ENCODE measurements around the gene DUSP9. TPM values are rescaled to one million over a fixed set of nuclear protein-coding genes. Genes with fewer than 3 reads are reported as not detected.

The DUSP9 gene
- total RNA-seq, 1 experiment from 2014 or later = 12.0 TPM

DNA sequence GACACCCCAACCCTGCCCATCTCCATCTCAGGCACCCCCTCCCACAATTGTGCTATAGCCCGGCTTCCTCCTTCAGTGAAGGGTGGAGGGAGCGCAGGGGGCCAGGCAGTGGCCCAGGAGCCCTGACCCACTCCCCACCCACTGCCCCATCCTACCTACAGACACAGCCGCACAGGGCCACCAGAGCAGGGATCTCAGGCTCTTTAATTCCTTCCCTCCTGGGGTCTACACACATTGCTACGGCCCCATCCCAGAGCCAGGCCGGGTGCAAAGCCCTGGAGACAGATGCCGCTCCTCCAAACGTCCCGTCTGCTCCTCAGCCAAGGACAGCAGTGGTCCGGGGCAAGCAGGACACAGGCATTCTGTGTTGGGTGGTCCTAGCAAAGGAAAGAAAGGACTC lies 12.8 kb upstream of the DUSP9 start:
- no peaks in the 10 kb centered on the region for H3K27me3 ChIP-seq (replicated peaks; ENCODE audit: control insufficient read depth, insufficient read depth, low read length)
- BruUV-seq (replicated peaks) = no TSS peak
- H3K9me3 Mint-ChIP-seq (ENCODE audit: unreplicated experiment) = no peaks in the 10 kb centered on the region

DNA sequence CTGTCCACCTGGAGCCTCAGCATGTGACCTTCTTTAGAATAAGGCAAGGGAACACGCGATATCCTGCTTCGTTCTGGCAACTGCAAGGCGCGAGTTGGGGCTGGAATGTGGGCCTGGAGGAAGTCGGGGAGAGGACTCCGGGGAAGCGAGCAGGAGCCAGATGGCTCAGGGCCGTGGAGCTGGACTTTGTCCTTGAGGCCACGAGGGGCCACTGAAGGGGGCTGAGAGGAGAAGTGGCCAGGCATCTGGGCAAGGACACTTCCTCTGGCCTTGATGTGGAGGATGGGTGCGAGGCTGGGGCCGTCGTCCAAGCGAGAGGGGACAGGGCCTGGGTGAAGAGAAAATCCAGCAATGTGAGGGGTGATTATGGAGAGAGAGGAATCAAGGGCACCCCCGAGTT lies 12.2 kb upstream of the DUSP9 start:
- H3K27me3 Mint-ChIP-seq (ENCODE audit: insufficient read depth, unreplicated experiment) = no peaks in the 10 kb centered on the region
- ChIA-PET CTCF (no interaction called here), POLR2A (no interaction called here)
- DNase-seq = no peak
- no peaks in the 10 kb centered on the region for H3K4me1 ChIP-seq
- H3K9me3 ChIP-seq = no peaks in the 10 kb centered on the region
- H3K4me1 Mint-ChIP-seq (ENCODE audit: low read depth, unreplicated experiment) = peaks cover 10% of the 10 kb centered on the region
- no peak overlapping the region for H3K4me3 Mint-ChIP-seq (ENCODE audit: unreplicated experiment)
- H3K27ac Mint-ChIP-seq (ENCODE audit: unreplicated experiment) = no peak overlapping the region
- H3K36me3 ChIP-seq (ENCODE audit: control insufficient read depth, insufficient read depth, low read length) = no peaks in the 10 kb centered on the region
- H3K36me3 Mint-ChIP-seq (ENCODE audit: insufficient read depth, unreplicated experiment) = no peaks in the 10 kb centered on the region
- TF ChIP-seq, protein P1, sequence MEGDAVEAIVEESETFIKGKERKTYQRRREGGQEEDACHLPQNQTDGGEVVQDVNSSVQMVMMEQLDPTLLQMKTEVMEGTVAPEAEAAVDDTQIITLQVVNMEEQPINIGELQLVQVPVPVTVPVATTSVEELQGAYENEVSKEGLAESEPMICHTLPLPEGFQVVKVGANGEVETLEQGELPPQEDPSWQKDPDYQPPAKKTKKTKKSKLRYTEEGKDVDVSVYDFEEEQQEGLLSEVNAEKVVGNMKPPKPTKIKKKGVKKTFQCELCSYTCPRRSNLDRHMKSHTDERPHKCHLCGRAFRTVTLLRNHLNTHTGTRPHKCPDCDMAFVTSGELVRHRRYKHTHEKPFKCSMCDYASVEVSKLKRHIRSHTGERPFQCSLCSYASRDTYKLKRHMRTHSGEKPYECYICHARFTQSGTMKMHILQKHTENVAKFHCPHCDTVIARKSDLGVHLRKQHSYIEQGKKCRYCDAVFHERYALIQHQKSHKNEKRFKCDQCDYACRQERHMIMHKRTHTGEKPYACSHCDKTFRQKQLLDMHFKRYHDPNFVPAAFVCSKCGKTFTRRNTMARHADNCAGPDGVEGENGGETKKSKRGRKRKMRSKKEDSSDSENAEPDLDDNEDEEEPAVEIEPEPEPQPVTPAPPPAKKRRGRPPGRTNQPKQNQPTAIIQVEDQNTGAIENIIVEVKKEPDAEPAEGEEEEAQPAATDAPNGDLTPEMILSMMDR (IDR thresholded peaks at IDR 0.05; ENCODE audit: insufficient read depth in 1 of 2, low read depth in 1 of 2, low read length in 1 of 2, severe bottlenecking in 1 of 2, unreplicated experiment in 1 of 2) = no peak
- no peak overlapping the region for H3K4me3 ChIP-seq (ENCODE audit: low read depth, low read length)
- H3K27me3 ChIP-seq (replicated peaks; ENCODE audit: control insufficient read depth, insufficient read depth, low read length) = no peaks in the 10 kb centered on the region
- no peaks in the 10 kb centered on the region for H3K9me3 Mint-ChIP-seq (ENCODE audit: unreplicated experiment)
- intact Hi-C loops (cut with micrococcal nuclease; ENCODE audit: unreplicated experiment) = no loop called here
- BruUV-seq (replicated peaks) = no TSS peak

More for the DNA sequence above, 12.8 kb upstream of the DUSP9 start:
- Histone ChIP-seq H3K4me3 (ENCODE audit: low read depth, low read length) (no peak overlapping the region), H3K4me1 (no peaks in the 10 kb centered on the region), H3K36me3 (ENCODE audit: control insufficient read depth, insufficient read depth, low read length) (no peaks in the 10 kb centered on the region), H3K9me3 (no peaks in the 10 kb centered on the region)
- CTCF ChIA-PET = no interaction called here
- Mint-ChIP-seq H3K4me3 (ENCODE audit: unreplicated experiment) (no peak overlapping the region), H3K36me3 (ENCODE audit: insufficient read depth, unreplicated experiment) (no peaks in the 10 kb centered on the region), H3K27me3 (ENCODE audit: insufficient read depth, unreplicated experiment) (no peaks in the 10 kb centered on the region), H3K27ac (ENCODE audit: unreplicated experiment) (no peak overlapping the region), H3K4me1 (ENCODE audit: low read depth, unreplicated experiment) (peaks cover 10% of the 10 kb centered on the region)
- TF ChIP-seq, protein P1 (IDR thresholded peaks at IDR 0.05; ENCODE audit: insufficient read depth in 1 of 2, low read depth in 1 of 2, low read length in 1 of 2, severe bottlenecking in 1 of 2, unreplicated experiment in 1 of 2) = no peak
- DNase-seq = no peak
- POLR2A ChIA-PET = no interaction called here
- intact Hi-C loops (cut with micrococcal nuclease; ENCODE audit: unreplicated experiment) = no loop called here

DNA sequence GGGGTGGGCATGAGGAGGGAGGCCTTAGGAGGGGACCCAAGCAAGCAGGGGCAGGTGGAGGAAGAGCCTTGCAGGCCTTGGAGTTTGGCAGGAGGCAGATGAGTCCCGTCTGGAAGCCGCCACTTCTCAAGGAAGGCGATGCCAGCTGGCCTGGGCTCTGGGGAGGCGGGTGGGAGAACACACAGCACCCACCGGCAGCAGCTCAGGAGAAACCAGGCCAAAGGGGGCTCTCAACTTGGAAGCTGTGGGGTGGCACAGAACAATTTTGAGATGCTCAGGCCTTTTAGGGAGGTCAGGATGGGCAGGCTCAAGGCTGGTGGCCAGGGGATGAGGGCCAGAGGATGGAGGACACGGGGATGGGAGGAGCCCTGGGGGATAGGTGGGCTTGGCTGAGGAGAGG lies 11.6 kb upstream of the DUSP9 start:
- no peaks in the 10 kb centered on the region for H3K27me3 Mint-ChIP-seq (ENCODE audit: insufficient read depth, unreplicated experiment)
- TF ChIP-seq, protein P1 (IDR thresholded peaks at IDR 0.05; ENCODE audit: insufficient read depth in 1 of 2, low read depth in 1 of 2, low read length in 1 of 2, severe bottlenecking in 1 of 2, unreplicated experiment in 1 of 2) = no peak
- Histone ChIP-seq H3K4me3 (ENCODE audit: low read depth, low read length) (no peak overlapping the region), H3K36me3 (ENCODE audit: control insufficient read depth, insufficient read depth, low read length) (no peaks in the 10 kb centered on the region), H3K9me3 (no peaks in the 10 kb centered on the region), H3K4me1 (no peaks in the 10 kb centered on the region), H3K27me3 (replicated peaks; ENCODE audit: control insufficient read depth, insufficient read depth, low read length) (no peaks in the 10 kb centered on the region)
- BruUV-seq (replicated peaks) = no TSS peak
- H3K4me3 Mint-ChIP-seq (ENCODE audit: unreplicated experiment) = no peak overlapping the region
- H3K36me3 Mint-ChIP-seq (ENCODE audit: insufficient read depth, unreplicated experiment) = no peaks in the 10 kb centered on the region
- no peak overlapping the region for H3K27ac Mint-ChIP-seq (ENCODE audit: unreplicated experiment)
- H3K4me1 Mint-ChIP-seq (ENCODE audit: low read depth, unreplicated experiment) = peaks cover 10% of the 10 kb centered on the region
- ChIA-PET CTCF (interaction anchor here (0.9 to 1.3 kb wide), 2 partner anchors 17 to 32 kb away, joined by 3 to 4 read pairs; no protein-coding TSS in a partner anchor), POLR2A (no interaction called here)
- DNase-seq = no peak
- intact Hi-C loops (cut with micrococcal nuclease; ENCODE audit: unreplicated experiment) = no loop called here
- no peaks in the 10 kb centered on the region for H3K9me3 Mint-ChIP-seq (ENCODE audit: unreplicated experiment)
